ENCODE measurements around the gene DPEP3.

The DPEP3 gene

DNA sequence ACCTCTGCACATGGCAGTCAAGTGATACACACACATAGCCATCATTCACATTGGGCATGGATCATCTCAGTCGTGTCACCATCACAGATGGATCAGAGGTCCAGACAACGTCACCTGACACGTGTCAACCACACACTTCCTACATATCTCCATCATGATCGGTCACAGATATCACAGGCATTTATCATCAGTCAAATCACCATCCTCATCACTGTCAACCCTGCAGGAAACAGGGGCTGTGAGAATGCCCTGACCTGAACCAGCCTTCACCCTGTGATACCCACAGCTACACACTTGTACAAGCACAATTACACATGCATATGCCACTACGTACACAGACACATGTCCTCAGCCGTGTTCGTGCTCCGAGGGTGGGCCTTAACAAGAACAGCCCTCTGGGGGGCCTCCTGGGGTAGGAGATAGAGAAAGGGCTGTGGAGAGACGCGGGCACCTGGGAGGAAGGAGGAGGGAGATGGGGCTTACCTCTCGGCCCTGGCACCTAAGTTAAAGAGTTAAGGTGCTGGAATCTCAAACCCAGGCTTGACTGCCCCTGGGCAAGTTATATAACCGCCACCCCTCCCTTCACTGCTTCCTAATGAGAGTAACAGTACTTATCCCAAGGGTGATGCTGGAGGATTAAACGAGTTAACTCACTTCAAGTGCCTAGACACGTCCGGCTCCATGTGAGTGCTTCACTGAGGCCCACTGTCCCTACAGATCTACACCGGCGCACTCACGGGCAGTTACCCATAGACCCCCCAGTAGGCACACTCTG, 12.9 kb downstream of the DPEP3 start:
- DNase-seq (ENCODE audit: low read depth in 2 of 2), result no peak

DNA sequence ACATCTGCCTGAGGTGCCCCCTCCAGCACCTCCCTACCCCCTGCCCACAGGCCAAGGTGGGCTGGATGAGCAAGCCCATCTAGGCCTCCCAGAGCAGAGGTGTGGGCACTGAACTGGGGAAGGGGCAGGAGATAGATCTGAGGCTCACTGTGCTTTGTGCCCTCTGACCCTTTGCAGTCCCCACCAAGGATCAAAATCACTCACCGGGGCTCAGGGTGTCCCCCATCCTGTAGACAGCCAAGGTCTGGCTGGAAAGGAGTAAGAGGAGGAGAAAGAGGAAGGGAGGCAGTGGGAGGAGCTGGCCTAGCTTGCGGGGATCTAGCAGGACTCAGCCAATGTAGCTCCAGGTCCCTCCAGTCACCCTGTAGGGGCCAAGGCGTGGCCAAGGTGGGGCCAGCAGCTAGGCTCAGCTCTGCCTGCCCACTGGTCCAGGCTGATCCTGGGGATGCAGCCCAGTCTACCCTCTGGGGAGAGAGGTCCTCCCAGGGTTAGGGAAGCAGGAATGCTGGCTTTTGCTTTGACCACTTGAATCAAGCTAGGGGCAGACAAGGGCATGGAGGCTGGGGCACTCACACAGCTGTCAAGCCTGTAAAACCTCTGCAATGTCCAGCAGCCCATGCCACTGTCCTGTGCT, 13.6 kb downstream of the DPEP3 start:
- DNase-seq (ENCODE audit: low read depth in 2 of 2), result no peak

DNA sequence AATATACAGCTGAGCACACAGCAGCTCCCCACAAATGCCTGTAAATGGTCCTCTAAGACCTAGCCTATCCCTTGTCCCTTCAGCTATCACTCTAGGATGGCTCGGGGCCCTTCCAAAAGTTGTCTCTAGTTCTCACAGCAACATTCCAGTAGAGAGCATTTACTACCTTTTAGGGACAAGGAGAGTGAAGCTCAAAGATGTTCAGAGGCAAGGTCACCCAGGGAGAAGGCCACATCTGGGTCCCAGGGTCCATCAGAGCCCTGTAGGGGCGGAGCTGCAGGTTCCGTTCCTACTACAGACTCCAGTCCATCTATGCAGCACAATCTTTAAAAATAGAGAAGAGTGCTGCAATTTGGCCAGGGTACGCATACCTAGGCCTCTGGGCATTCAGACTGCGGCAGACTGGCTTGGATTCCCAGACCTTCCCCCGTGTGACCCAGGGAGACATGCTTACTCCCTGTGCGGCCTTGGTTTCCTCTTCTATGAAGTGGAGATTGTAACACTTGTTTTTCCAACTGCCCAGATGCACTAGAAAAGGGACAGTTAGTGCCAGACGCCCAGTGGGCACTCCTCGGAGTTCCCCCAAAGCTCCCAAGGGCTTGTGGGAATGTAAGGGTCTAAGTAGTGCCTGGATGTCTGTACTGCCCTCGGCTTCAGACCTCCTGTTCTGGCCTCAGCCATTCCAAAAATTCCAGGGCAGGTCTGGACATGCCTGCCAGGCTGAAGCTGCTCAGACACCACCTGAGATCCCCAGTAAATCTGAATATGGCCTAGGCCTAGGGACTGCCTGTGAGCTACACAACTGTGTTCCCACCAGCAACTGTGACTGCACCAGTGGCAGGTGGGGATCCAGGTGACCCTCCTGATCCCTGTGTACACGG, 14.4 kb downstream of the DPEP3 start:
- no peak for DNase-seq (ENCODE audit: low read depth in 2 of 2)

DNA sequence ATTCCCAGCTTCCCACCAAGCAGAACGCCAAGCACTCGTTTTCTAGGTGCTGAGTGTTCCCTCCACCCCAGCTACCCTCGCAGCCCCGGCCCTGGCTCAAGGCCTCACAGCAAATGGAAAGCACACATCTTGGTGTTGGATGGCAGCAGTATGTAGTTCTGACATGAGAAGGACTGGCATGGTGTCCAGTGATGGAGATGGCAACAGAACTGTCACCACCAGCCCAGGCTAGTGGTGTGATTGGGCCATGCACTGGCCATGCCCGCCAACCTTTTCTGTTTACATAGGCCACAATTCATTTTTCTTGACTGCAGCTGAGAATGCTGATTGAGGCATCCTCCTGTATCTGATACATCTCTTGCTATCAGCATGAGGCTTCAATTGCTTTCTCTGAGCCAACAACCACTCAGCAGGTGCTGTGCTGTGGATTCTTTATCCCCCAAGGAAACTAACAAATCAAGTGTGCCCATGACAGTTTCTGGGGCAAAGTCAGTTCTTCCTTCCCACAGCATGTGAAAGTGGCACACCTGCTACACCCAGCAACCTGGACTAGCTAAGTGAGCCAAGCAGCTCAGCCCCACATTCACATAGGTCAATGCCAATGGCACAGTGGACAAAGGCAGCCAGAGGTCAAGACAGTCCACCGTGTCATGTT, 15.7 kb downstream of the DPEP3 start:
- no peak for DNase-seq (ENCODE audit: low read depth in 2 of 2)

- DNase-seq (ENCODE audit: low read depth in 2 of 2), result no peak
Measured at GRCh38 chr16:67963662-67964321, 16.5 kb downstream of the DPEP3 start.

- DNase-seq (ENCODE audit: low read depth in 2 of 2), result no peak
Measured at GRCh38 chr16:67963292-67963661, 17.0 kb downstream of the DPEP3 start.

- no peak for DNase-seq (ENCODE audit: low read depth in 2 of 2)
Measured at GRCh38 chr16:67962135-67962534, 18.2 kb downstream of the DPEP3 start.

DNA sequence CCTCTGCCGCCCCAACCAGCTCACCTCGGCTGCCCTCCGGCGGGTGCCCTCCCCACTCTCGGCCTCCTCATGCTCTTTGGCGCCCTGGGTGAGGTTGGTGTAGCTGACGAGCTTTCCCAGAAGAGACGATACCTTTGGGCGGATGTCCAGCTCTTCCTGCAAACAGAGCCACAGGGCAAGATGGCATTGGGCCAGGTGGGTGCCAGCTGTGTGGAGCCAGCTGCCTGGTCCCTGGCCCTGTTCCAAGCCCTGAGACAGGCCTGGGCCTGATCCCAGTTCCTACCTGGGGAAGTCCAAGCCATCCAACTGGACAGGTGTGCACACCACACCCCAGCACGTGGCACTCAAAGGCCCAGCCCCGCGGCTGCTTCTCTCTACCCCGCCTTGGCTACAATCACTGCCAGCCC, 18.7 kb downstream of the DPEP3 start:
- no peak for DNase-seq (ENCODE audit: low read depth in 2 of 2)

- no peak for DNase-seq (ENCODE audit: low read depth in 2 of 2)
Measured at GRCh38 chr16:67959536-67960329, 20.6 kb downstream of the DPEP3 start.

DNA sequence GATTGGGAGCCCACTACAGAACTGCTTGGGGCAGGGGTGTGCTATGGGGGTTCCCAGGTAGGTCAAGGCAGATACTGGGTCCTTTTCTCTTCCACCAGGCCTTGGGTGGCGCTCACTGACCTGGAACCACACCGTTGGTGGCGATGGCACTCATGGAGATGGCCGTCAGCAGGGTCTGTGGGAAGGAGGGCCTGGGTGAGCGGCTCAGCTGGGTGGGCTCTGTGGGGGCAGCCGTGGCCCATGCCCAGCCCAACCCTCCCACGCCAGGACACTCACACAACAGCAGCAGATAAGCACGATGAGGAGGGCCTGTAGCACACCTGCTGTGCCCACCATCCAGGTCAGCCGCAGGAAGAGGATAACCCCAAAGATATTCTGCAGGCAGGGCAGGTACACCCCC, 22.7 kb downstream of the DPEP3 start:
- no peak for DNase-seq (ENCODE audit: low read depth in 2 of 2)

DNA sequence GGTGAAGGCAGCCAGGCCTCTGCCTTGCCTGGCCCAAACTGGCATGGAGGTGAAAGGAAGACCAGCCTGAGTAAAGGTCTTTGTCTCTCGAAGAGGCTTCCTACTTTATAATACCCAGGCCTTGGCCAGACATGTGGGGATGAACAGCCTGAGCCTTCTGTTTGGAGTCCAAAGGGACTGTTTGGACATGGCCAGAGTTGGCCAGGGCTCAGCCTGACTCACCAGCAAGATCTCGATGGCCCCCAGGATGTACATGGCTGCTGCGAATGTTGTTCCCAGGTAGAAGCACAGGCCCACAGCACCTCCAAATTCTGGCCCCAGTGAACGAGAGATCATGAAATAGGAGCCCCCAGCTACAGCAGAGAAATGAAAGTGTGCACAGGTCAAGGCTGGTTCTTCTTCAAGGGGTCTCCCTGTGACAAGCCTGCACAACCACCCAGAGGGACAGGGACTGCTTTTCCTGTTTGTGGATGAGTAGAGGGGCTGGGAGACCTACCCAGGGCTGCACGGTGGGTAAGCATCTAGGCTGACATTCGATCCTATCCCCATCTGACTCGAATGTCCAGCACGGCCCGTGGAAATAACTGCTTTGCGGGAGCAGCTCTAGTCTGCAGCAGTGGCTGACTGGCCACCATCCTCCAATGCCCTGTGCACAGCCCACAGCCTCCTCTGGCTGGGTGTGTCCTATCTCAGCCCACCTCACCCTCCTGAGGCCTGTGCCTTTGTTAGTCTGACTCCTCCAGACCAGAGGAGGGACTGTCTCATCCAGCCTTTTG, 25.7 kb downstream of the DPEP3 start:
- no peak for DNase-seq (ENCODE audit: low read depth in 2 of 2)

- DNase-seq (ENCODE audit: low read depth in 2 of 2), result no peak
Measured at GRCh38 chr16:67953641-67954375, 26.5 kb downstream of the DPEP3 start.

- no peak for DNase-seq (ENCODE audit: low read depth in 2 of 2)
Measured at GRCh38 chr16:67951485-67951884, 28.8 kb downstream of the DPEP3 start.

DNA sequence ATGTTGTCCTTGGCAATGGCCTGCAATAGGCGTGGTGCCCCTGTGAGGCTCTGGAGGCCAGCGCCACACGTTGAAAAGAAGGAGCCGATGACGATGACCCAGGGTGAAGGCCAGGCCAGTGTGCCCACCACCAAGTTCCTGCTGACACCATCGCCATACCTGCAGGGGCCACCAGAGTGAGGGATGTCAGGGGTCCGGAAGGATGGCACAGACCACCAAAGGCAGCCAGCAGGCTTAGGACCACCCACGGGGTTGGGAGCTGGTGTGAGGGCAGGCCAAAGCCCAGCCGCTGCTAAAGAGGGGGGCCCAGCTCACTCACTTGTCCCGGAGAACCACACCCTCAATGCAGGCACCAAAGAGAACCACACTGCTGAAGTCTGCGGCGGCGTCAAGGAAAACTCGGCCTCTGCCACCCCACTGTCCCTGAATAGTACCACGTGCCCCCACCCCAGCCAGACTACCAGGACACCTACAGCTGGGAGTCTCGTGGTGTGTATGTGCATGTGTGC, 29.9 kb downstream of the DPEP3 start:
- DNase-seq (ENCODE audit: low read depth in 2 of 2), result no peak

- DNase-seq (ENCODE audit: low read depth in 2 of 2), result no peak
Measured at GRCh38 chr16:67949645-67950044, 30.7 kb downstream of the DPEP3 start.

GRCh38 chr16:67948015-67948414, 32.3 kb downstream of the DPEP3 start:
- DNase-seq (ENCODE audit: low read depth in 2 of 2), result no peak

- DNase-seq (ENCODE audit: low read depth in 2 of 2), result no peak
Measured at GRCh38 chr16:67946966-67947558, 33.2 kb downstream of the DPEP3 start.

DNA sequence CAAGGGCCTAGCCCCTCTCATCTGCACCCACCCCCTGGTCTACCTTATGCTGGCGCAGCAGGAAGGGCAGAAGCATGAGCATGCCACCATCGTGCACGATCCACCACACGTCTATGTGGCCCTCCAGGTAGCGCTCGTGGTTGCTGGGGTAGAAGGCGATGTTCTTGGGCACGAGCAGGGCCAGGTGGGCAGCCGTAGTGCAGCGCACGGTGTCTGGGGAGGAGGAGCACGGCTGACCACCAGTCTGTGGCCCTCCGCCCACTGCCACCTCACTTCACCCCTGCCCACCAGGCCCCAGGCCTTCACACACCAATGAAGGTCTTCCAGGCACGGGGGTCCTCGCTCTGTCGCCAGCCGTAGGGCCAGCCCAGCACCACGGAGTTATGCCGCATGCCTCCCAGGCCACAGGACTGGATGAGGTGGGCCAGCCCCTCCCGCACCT, 34.1 kb downstream of the DPEP3 start:
- DNase-seq (ENCODE audit: low read depth in 2 of 2), result no peak
